ENCODE data around the gene PAPSS1. TPM values are rescaled to one million over a fixed set of nuclear protein-coding genes. Genes with fewer than 3 reads are reported as not detected.

The PAPSS1 gene
- total and polyA plus RNA-seq, 11 donors, result 5.9 to 32.7 (median 9.3) TPM

DNA sequence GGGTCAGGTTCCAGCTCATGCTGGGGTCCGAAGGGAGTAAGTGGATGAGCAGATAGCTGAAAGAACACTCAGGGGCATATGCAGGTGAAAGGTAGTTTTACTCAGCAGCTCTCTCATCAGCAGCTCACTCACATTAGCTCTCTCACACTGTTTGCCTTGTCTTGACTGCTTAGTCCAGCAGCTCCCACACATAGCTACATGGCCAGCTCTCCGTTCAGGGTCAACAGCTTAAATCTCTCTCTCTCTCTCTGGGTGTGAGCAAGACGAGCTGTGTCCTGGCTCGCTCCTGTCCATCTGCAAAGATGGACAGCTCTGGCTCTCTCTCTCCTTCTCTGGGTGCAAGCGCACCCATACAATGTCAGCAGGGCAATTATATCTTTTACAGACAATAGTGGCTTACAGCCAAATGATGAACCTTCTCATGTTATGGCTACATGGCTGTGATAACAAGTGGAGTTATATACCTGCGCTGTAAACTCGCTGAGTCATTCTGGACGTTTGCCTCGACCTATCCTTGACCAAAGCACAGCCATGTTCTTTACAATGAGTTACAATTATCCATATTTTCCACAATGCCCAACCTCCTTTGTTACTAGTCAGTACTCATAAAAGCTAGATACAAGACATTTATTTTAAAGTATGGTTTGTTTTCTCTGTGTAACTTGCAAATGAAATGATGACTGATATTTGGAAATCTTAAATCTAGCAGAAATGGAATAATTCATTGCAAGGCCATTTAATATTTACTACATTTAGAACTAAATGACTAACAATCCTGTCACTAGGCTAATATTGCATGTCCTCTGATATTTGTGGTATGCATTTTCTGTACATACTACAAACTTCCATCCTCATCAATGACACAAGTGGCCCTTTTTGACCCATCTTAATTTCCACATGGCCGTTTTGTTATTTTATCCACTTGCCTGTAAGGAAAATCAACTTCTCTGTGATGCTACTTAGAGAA, 9.3 kb downstream of the PAPSS1 start:
- no peak overlapping the region for H3K4me3 ChIP-seq
- H3K36me3 ChIP-seq, result no peaks in the 10 kb centered on the region
- TF ChIP-seq POLR2A (IDR thresholded peaks at IDR 0.05), result no peak
- TF ChIP-seq, protein P1, sequence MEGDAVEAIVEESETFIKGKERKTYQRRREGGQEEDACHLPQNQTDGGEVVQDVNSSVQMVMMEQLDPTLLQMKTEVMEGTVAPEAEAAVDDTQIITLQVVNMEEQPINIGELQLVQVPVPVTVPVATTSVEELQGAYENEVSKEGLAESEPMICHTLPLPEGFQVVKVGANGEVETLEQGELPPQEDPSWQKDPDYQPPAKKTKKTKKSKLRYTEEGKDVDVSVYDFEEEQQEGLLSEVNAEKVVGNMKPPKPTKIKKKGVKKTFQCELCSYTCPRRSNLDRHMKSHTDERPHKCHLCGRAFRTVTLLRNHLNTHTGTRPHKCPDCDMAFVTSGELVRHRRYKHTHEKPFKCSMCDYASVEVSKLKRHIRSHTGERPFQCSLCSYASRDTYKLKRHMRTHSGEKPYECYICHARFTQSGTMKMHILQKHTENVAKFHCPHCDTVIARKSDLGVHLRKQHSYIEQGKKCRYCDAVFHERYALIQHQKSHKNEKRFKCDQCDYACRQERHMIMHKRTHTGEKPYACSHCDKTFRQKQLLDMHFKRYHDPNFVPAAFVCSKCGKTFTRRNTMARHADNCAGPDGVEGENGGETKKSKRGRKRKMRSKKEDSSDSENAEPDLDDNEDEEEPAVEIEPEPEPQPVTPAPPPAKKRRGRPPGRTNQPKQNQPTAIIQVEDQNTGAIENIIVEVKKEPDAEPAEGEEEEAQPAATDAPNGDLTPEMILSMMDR (IDR thresholded peaks at IDR 0.05), result no peak
- no peaks in the 10 kb centered on the region for H3K27me3 ChIP-seq
- WGBS, 4 donors, result 87 to 94% (median 93%) methylated on average over 10 of the region's 10 CpGs
- peaks cover 0 to 38% (median 0%) of the 10 kb centered on the region in 12 donors for H3K4me1 ChIP-seq
- no peak for ATAC-seq
- intact Hi-C loops (cut with DNase I), result no loop called here
- H3K27ac ChIP-seq, result peak overlapping the region in 1 of 12 donors; percentile 29
- DNase-seq, result no peak
- peaks cover 0 to 29% (median 15%) of the 10 kb centered on the region in 12 donors for H3K9me3 ChIP-seq

DNA sequence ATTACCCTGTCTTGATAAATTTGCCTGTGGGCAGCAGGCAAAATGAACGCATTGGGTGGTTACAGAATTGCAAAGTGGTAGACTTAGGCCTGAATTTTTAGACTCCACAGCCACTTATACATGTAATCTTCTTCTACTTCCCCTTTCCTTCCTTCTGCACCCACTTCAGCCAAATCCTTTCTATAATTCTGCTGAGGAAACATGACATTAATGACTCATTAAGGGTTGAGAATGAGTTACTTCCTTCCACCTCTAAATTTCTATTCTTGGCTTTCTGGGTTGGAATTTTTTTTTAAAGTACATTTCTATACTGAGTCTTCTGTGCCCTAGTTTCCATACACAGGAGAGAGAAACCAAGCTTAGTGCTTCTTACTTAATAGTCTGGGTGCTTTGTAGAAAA, 10.1 kb downstream of the PAPSS1 start:
- ATAC-seq (peak in 2 of 4 donors; percentile 44 to 49), DNase-seq (no peak)
- 75 to 89% (median 83%) methylated on average over 1 of the region's 1 CpG for WGBS, 4 donors
- Histone ChIP-seq H3K4me1 (peaks cover 0 to 38% (median 0%) of the 10 kb centered on the region in 12 donors), H3K27me3 (no peaks in the 10 kb centered on the region), H3K27ac (peak overlapping the region in 1 of 12 donors; percentile 29), H3K4me3 (no peak overlapping the region), H3K36me3 (no peaks in the 10 kb centered on the region), H3K9me3 (peaks cover 0 to 38% (median 22%) of the 10 kb centered on the region in 12 donors)
- intact Hi-C loops (cut with DNase I), result no loop called here
- TF ChIP-seq POLR2A (IDR thresholded peaks at IDR 0.05), result no peak
- TF ChIP-seq, protein P1 (IDR thresholded peaks at IDR 0.05), result no peak

DNA sequence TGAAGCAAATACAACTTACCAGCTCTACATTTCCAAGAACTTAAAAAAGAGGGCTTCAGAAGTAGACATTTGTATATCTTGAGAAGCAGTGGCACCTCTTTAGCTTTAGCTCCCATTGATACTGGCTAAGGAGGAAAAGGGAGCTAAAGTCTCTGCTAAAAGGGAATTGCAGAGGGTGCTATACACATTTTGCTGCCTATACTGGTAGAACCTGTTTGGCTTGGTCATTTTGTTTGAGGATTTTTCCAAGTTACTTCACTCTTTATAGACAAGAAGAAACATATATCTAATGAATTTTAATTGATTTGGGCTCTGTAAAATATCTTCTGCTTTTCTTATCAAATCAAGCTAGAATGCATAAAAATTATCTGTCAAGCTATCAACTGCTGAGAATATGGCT, 11.8 kb downstream of the PAPSS1 start:
- Histone ChIP-seq H3K27me3 (no peaks in the 10 kb centered on the region), H3K9me3 (peaks cover 0 to 55% (median 30%) of the 10 kb centered on the region in 12 donors), H3K27ac (no peak overlapping the region), H3K4me3 (no peak overlapping the region), H3K36me3 (no peaks in the 10 kb centered on the region), H3K4me1 (peaks cover 0 to 38% (median 0%) of the 10 kb centered on the region in 12 donors)
- DNase-seq, result no peak
- TF ChIP-seq POLR2A (IDR thresholded peaks at IDR 0.05), result no peak
- TF ChIP-seq, protein P1 (IDR thresholded peaks at IDR 0.05), result no peak
- ATAC-seq, result no peak
- intact Hi-C loops (cut with DNase I), result no loop called here

DNA sequence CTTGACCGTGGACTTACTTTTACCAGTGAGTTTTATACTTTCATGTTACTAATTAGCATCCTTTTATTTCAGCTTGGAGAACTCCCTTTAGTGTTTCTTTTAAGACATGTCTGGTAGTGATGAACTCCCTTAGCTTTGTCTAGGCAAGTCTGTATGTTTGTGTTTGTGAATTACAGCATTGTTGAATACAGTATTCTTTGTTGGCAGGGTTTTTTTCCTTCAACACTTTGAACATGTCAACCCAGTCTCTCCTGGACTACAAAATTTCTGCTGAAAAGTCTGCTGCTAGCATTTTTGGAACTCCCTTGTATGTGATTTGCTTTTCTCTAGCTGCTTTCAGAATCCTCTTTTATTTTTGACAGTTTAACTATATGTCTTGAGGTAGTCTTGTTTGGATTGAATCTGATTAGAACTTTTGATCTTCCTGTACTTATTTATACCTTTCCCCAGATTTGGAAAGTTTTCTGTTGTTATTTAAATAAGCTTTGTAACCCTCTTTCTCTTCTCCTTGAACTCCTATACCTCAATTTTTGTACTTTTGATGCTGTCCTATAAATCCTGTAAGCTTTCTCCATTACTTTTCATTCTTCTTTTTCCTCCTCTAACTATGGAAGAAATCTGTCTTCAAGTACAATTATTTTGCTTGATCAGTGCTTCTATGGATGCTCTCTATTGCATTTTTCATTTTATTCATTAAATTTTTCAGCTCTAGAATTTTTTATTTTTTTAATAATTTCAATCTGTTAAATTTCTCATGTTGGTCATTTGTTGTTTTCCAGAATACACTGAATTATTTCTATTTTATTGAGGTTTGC, 14.1 kb downstream of the PAPSS1 start:
- TF ChIP-seq, protein P1 (IDR thresholded peaks at IDR 0.05), result no peak
- no peak for TF ChIP-seq POLR2A (IDR thresholded peaks at IDR 0.05)
- Histone ChIP-seq H3K4me3 (no peak overlapping the region), H3K27me3 (no peaks in the 10 kb centered on the region), H3K9me3 (peaks cover 0 to 69% (median 30%) of the 10 kb centered on the region in 12 donors), H3K4me1 (peaks cover 0 to 28% (median 0%) of the 10 kb centered on the region in 12 donors), H3K36me3 (peaks cover 0 to 2% (median under 1%) of the 10 kb centered on the region in 9 donors), H3K27ac (no peak overlapping the region)
- 94 to 100% (median 97%) methylated on average over 1 of the region's 1 CpG for WGBS, 4 donors
- DNase-seq (no peak), ATAC-seq (no peak)
- intact Hi-C loops (cut with DNase I), result no loop called here
